Naive B cell (primary cell): ENCODE measurements around the gene AGT. TPM values are rescaled to one million over a fixed set of nuclear protein-coding genes. Genes with fewer than 3 reads are reported as not detected.

Source experiments
- ATAC-seq, 2 donors: fragments of 150-1000 bp; cut with Tn5 transposase; 2 replicates each; pipeline ENCODE4 v1.10.0; 2021; ENCODE audit warnings: low read depth in 2 of 2, mild to moderate bottlenecking in 2 of 2, moderate library complexity in 2 of 2
- DNase-seq: peaks from one replicate; pipeline ENCODE4 v3.0.0; 2022
- H3K27ac Mint-ChIP-seq, 6 donors: one replicate each; pipeline ENCODE4 v1.8.0; 2020 to 2022; ENCODE audit warnings: mild to moderate bottlenecking in 6 of 6, mixed read lengths in 6 of 6, moderate library complexity in 5 of 6, inconsistent platforms in 2 of 6
- H3K27me3 Mint-ChIP-seq, 3 donors: one replicate each; pipeline ENCODE4 v1.8.0; 2021 to 2022; ENCODE audit warnings: mixed read lengths in 3 of 3, mild to moderate bottlenecking in 1 of 3
- H3K36me3 Mint-ChIP-seq, 2 donors: one replicate each; pipeline ENCODE4 v1.8.0; 2020 to 2022; ENCODE audit warnings: mixed read lengths in 2 of 2, inconsistent platforms in 1 of 2, mild to moderate bottlenecking in 1 of 2
- H3K4me1 Mint-ChIP-seq, 3 donors: one replicate each; pipeline ENCODE4 v1.8.0; 2020 to 2022; ENCODE audit warnings: mixed read lengths in 3 of 3, inconsistent platforms in 1 of 3, mild to moderate bottlenecking in 1 of 3, moderate library complexity in 1 of 3
- H3K4me3 Mint-ChIP-seq, 8 donors: one replicate each; pipeline ENCODE4 v1.8.0; 2020 to 2022; ENCODE audit warnings: mild to moderate bottlenecking in 8 of 8, mixed read lengths in 8 of 8, moderate library complexity in 8 of 8, inconsistent platforms in 2 of 8
- H3K9me3 Mint-ChIP-seq, 7 donors: one replicate each; pipeline ENCODE4 v1.8.0; 2020 to 2022; ENCODE audit warnings: mixed read lengths in 7 of 7, mild to moderate bottlenecking in 5 of 7, inconsistent platforms in 2 of 7, moderate library complexity in 1 of 7
- polyA plus RNA-seq, 6 donors: library from polyadenylated mRNA; unstranded; fragments of 300-500 nt; fragmentation: Illumina TruSeq; gene quantifications; one replicate each; pipeline ENCODE4 v1.2.3, GENCODE V29; 2021; ENCODE audit warnings: low read depth in 6 of 6

The AGT gene
- polyA plus RNA-seq, 6 donors from 2014 or later = not detected

DNA sequence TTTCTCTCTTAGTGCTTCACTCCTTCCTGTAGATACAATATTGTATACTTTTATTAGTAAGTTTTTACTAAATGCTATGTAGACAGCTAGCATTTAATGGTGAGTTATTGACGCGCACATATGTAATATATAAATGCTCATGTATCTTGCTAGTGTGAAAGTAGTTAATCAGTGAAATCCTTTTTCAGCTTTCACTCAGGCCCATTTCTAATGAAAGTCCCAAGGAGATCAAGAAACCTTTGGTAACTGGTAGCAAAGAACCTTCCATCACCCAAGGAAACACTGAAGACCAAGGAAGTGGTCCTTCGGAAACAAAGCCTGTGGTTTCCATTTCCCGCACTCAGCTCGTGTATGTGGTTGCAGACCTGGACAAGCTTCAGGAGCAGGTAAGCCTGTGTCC lies 27.2 kb downstream of the AGT start:
- H3K36me3 Mint-ChIP-seq = peaks cover 22 to 36% of the 10 kb centered on the region in 2 donors
- DNase-seq (no peak), ATAC-seq (no peak)
- no peaks in the 10 kb centered on the region for H3K9me3 Mint-ChIP-seq
- H3K27ac Mint-ChIP-seq = peak overlapping the region in 2 of 6 donors; percentile 18 to 70
- no peaks in the 10 kb centered on the region for H3K27me3 Mint-ChIP-seq
- no peak overlapping the region for H3K4me3 Mint-ChIP-seq
- peaks cover 0 to 4% (median 0%) of the 10 kb centered on the region in 3 donors for H3K4me1 Mint-ChIP-seq

DNA sequence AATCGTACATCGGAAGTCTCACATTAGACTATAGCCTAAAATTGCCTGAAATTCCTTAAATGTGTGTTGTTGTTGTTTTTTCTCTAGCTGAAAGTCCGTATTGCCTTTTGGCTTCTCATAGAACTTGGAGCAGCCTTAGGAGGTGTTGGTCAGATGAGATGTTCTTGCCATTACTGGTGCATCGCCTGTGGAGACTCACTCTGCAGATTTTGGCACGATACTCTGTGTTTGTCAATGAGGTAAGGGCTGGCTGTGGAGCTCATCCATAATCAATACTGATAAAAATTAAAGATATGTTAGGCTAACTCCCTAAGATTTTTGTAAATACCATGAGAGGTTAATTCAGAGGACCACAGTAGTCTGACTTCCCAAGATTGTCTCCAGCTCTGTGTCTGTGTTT lies 28.9 kb downstream of the AGT start:
- Mint-ChIP-seq H3K9me3 (no peaks in the 10 kb centered on the region), H3K27ac (no peak overlapping the region), H3K27me3 (no peaks in the 10 kb centered on the region), H3K4me1 (peaks cover 0 to 4% (median 0%) of the 10 kb centered on the region in 3 donors), H3K4me3 (no peak overlapping the region), H3K36me3 (peaks cover 22 to 38% of the 10 kb centered on the region in 2 donors)
- no peak for ATAC-seq
- DNase-seq = no peak

GRCh38 chr1:230684146-230684545 lies 29.8 kb downstream of the AGT start:
- Mint-ChIP-seq H3K4me1 (peaks cover 0 to 4% (median 0%) of the 10 kb centered on the region in 3 donors), H3K27me3 (no peaks in the 10 kb centered on the region), H3K4me3 (no peak overlapping the region), H3K9me3 (no peaks in the 10 kb centered on the region), H3K36me3 (peaks cover 29 to 39% of the 10 kb centered on the region in 2 donors), H3K27ac (no peak overlapping the region)
- no peak for ATAC-seq
- DNase-seq = no peak

- H3K36me3 Mint-ChIP-seq = peaks cover 38 to 41% of the 10 kb centered on the region in 2 donors
- H3K4me1 Mint-ChIP-seq = peaks cover 0 to 4% (median 0%) of the 10 kb centered on the region in 3 donors
- no peaks in the 10 kb centered on the region for H3K27me3 Mint-ChIP-seq
- no peak overlapping the region for H3K4me3 Mint-ChIP-seq
- DNase-seq = no peak
- no peak for ATAC-seq
- H3K27ac Mint-ChIP-seq = peak overlapping the region in 2 of 6 donors; percentile 7 to 10
- H3K9me3 Mint-ChIP-seq = no peaks in the 10 kb centered on the region
Observed at GRCh38 chr1:230682882-230683610, 30.9 kb downstream of the AGT start.

GRCh38 chr1:230682274-230682673 lies 31.6 kb downstream of the AGT start:
- peak overlapping the region in 1 of 6 donors; percentile 47 for H3K27ac Mint-ChIP-seq
- ATAC-seq = no peak
- H3K9me3 Mint-ChIP-seq = no peaks in the 10 kb centered on the region
- peaks cover 0 to 4% (median 0%) of the 10 kb centered on the region in 3 donors for H3K4me1 Mint-ChIP-seq
- no peak overlapping the region for H3K4me3 Mint-ChIP-seq
- H3K27me3 Mint-ChIP-seq = no peaks in the 10 kb centered on the region
- no peak for DNase-seq
- H3K36me3 Mint-ChIP-seq = peaks cover 38% of the 10 kb centered on the region in 2 donors

GRCh38 chr1:230681599-230681998 lies 32.3 kb downstream of the AGT start:
- H3K4me1 Mint-ChIP-seq = peaks cover 0 to 4% (median 0%) of the 10 kb centered on the region in 3 donors
- H3K4me3 Mint-ChIP-seq = no peak overlapping the region
- ATAC-seq = no peak
- H3K36me3 Mint-ChIP-seq = peaks cover 36 to 39% of the 10 kb centered on the region in 2 donors
- no peak overlapping the region for H3K27ac Mint-ChIP-seq
- H3K9me3 Mint-ChIP-seq = no peaks in the 10 kb centered on the region
- no peak for DNase-seq
- H3K27me3 Mint-ChIP-seq = no peaks in the 10 kb centered on the region

- DNase-seq (no peak), ATAC-seq (no peak)
- Mint-ChIP-seq H3K4me3 (no peak overlapping the region), H3K27ac (no peak overlapping the region), H3K36me3 (peaks cover 47% of the 10 kb centered on the region in 2 donors), H3K4me1 (peaks cover 0 to 4% (median 0%) of the 10 kb centered on the region in 3 donors), H3K9me3 (no peaks in the 10 kb centered on the region), H3K27me3 (no peaks in the 10 kb centered on the region)
Observed at GRCh38 chr1:230680300-230681025, 33.5 kb downstream of the AGT start.

- no peaks in the 10 kb centered on the region for H3K9me3 Mint-ChIP-seq
- no peak overlapping the region for H3K27ac Mint-ChIP-seq
- DNase-seq (no peak), ATAC-seq (no peak)
- H3K4me3 Mint-ChIP-seq = no peak overlapping the region
- no peaks in the 10 kb centered on the region for H3K27me3 Mint-ChIP-seq
- peaks cover 43 to 47% of the 10 kb centered on the region in 2 donors for H3K36me3 Mint-ChIP-seq
- peaks cover 0 to 4% (median 0%) of the 10 kb centered on the region in 3 donors for H3K4me1 Mint-ChIP-seq
Observed at GRCh38 chr1:230679825-230680224, 34.1 kb downstream of the AGT start.

- Mint-ChIP-seq H3K4me3 (no peak overlapping the region), H3K4me1 (peaks cover 0 to 4% (median 0%) of the 10 kb centered on the region in 3 donors), H3K27me3 (no peaks in the 10 kb centered on the region), H3K27ac (peak overlapping the region in 1 of 6 donors; percentile 60), H3K9me3 (no peaks in the 10 kb centered on the region), H3K36me3 (peaks cover 44 to 47% of the 10 kb centered on the region in 2 donors)
- no peak for ATAC-seq
- no peak for DNase-seq
Observed at GRCh38 chr1:230679192-230679591, 34.7 kb downstream of the AGT start.

- Mint-ChIP-seq H3K27ac (no peak overlapping the region), H3K9me3 (no peaks in the 10 kb centered on the region), H3K36me3 (peaks cover 43 to 46% of the 10 kb centered on the region in 2 donors), H3K4me1 (no peaks in the 10 kb centered on the region), H3K27me3 (no peaks in the 10 kb centered on the region), H3K4me3 (no peak overlapping the region)
- ATAC-seq (no peak), DNase-seq (no peak)
Observed at GRCh38 chr1:230677200-230677599, 36.7 kb downstream of the AGT start.

GRCh38 chr1:230674581-230674980 lies 39.3 kb downstream of the AGT start:
- no peak for DNase-seq
- no peak overlapping the region for H3K4me3 Mint-ChIP-seq

GRCh38 chr1:230669543-230669942 lies 44.4 kb downstream of the AGT start:
- no peak for ATAC-seq
- Mint-ChIP-seq H3K4me3 (no peak overlapping the region), H3K36me3 (peaks cover 38% of the 10 kb centered on the region in 2 donors), H3K9me3 (no peaks in the 10 kb centered on the region), H3K27ac (peak overlapping the region in 3 of 6 donors; percentile 4 to 20 (median 12)), H3K27me3 (no peaks in the 10 kb centered on the region), H3K4me1 (peaks cover 0 to 8% (median 0%) of the 10 kb centered on the region in 3 donors)
- DNase-seq = no peak

More at GRCh38 chr1:230674581-230674980, 39.3 kb downstream of the AGT start:
- Mint-ChIP-seq H3K4me1 (no peaks in the 10 kb centered on the region), H3K27ac (peak overlapping the region in 1 of 6 donors; percentile 56), H3K27me3 (no peaks in the 10 kb centered on the region), H3K36me3 (peaks cover 39 to 50% of the 10 kb centered on the region in 2 donors), H3K9me3 (no peaks in the 10 kb centered on the region)
- no peak for ATAC-seq

DNA sequence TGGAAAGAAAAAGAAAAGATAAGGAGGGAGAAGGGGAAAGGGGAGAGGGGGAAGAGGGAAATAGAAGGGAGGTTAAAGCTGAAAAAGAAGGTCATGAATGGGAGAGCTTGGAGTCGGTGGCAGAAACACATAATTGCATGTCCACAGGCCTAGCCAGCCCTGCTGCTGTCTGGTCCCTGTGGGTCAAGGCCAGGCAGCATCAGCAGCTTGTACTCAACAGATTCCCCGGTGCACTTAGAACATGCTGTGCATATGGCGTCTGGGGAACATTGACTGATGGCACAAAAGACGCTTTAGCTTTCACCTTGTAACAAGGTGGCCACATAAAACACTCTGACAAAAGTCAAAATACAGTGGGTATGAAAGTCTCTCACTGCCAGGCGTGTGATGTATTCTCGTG lies 45.7 kb downstream of the AGT start:
- no peaks in the 10 kb centered on the region for H3K9me3 Mint-ChIP-seq
- ATAC-seq (no peak), DNase-seq (no peak)
- H3K4me3 Mint-ChIP-seq = no peak overlapping the region
- no peaks in the 10 kb centered on the region for H3K27me3 Mint-ChIP-seq
- H3K4me1 Mint-ChIP-seq = peaks cover 0 to 8% (median 0%) of the 10 kb centered on the region in 3 donors
- peaks cover 38 to 40% of the 10 kb centered on the region in 2 donors for H3K36me3 Mint-ChIP-seq
- peak overlapping the region in 2 of 6 donors; percentile 22 to 52 for H3K27ac Mint-ChIP-seq

GRCh38 chr1:230661976-230662375 lies 51.9 kb downstream of the AGT start:
- no peak for DNase-seq
- Mint-ChIP-seq H3K27ac (peak overlapping the region in 2 of 6 donors; percentile 5 to 21), H3K36me3 (peaks cover 33% of the 10 kb centered on the region in 2 donors)

More at GRCh38 chr1:230661976-230662375, 51.9 kb downstream of the AGT start:
- no peaks in the 10 kb centered on the region for H3K9me3 Mint-ChIP-seq
- no peak for ATAC-seq
- H3K4me3 Mint-ChIP-seq = no peak overlapping the region
- H3K27me3 Mint-ChIP-seq = no peaks in the 10 kb centered on the region
- peaks cover 0 to 19% (median 7%) of the 10 kb centered on the region in 3 donors for H3K4me1 Mint-ChIP-seq
